RWPE2 (cell line): ENCODE data around the gene SLN.

Source experiments
- ATAC-seq: fragments of 200-7000 bp; cut with Tn5 transposase; 3 replicates; pipeline ENCODE4 v1.9.1; 2021; ENCODE audit warnings: low read depth
- DNase-seq: peaks from one replicate; pipeline ENCODE4 v3.0.0-alpha.2; 2020; ENCODE audit warnings: low spot score
- H3K27ac ChIP-seq: fragments of 450-650 bp; 2 replicates; pipeline ENCODE4 v1.5.1; 2017; ENCODE audit warnings: mild to moderate bottlenecking; ENCODE audit not compliant: poor library complexity, severe bottlenecking
- H3K27me3 ChIP-seq: fragments of 250-450 bp; sonication (Bioruptor Pico); 2 replicates; pipeline ENCODE4 v1.5.1; 2021; ENCODE audit warnings: mild to moderate bottlenecking, moderate library complexity; ENCODE audit not compliant: insufficient read depth, poor library complexity, severe bottlenecking
- H3K36me3 ChIP-seq: fragments of 250-450 bp; sonication (Bioruptor Pico); 2 replicates; pipeline ENCODE4 v1.5.1; 2020; ENCODE audit warnings: low read depth, mild to moderate bottlenecking, moderate library complexity
- H3K4me1 ChIP-seq: fragments of 250-450 bp; sonication (Bioruptor Pico); 2 replicates; pipeline ENCODE4 v1.5.1; 2021; ENCODE audit warnings: mild to moderate bottlenecking, moderate library complexity; ENCODE audit not compliant: insufficient read depth, poor library complexity, severe bottlenecking
- H3K4me3 ChIP-seq: fragments of 250-450 bp; sonication (Bioruptor Pico); 2 replicates; pipeline ENCODE4 v1.5.1; 2021; ENCODE audit warnings: mild to moderate bottlenecking, moderate library complexity; ENCODE audit not compliant: severe bottlenecking
- H3K9me3 ChIP-seq: fragments of 250-450 bp; sonication (Bioruptor Pico); 2 replicates; pipeline ENCODE4 v1.5.1; 2021; ENCODE audit warnings: mild to moderate bottlenecking, moderate library complexity; ENCODE audit not compliant: severe bottlenecking
- CTCF ChIP-seq: fragments of 450-650 bp; IDR thresholded peaks from one replicate; pipeline ENCODE4 v1.5.1; 2017; ENCODE audit warnings: mild to moderate bottlenecking, moderate library complexity; ENCODE audit not compliant: poor library complexity, severe bottlenecking

The SLN gene

GRCh38 chr11:107732689-107733051 lies 20.8 kb upstream of the SLN start:
- ATAC-seq, result no peak
- Histone ChIP-seq H3K27ac (no peak overlapping the region), H3K36me3 (no peaks in the 10 kb centered on the region), H3K4me1 (no peaks in the 10 kb centered on the region), H3K9me3 (no peaks in the 10 kb centered on the region), H3K4me3 (no peak overlapping the region), H3K27me3 (no peaks in the 10 kb centered on the region)
- DNase-seq, result no peak
- TF ChIP-seq CTCF, result no peak

- Histone ChIP-seq H3K36me3 (no peaks in the 10 kb centered on the region), H3K4me1 (no peaks in the 10 kb centered on the region), H3K27ac (no peak overlapping the region), H3K9me3 (no peaks in the 10 kb centered on the region), H3K27me3 (no peaks in the 10 kb centered on the region), H3K4me3 (no peak overlapping the region)
- DNase-seq (no peak), ATAC-seq (no peak)
- TF ChIP-seq CTCF, result no peak
Observed at GRCh38 chr11:107731941-107732688, 20.3 kb upstream of the SLN start.

- peaks cover 9% of the 10 kb centered on the region for H3K4me1 ChIP-seq
- H3K27me3 ChIP-seq, result no peaks in the 10 kb centered on the region
- no peak overlapping the region for H3K27ac ChIP-seq
- no peaks in the 10 kb centered on the region for H3K36me3 ChIP-seq
- ATAC-seq (no peak), DNase-seq (no peak)
- TF ChIP-seq CTCF, result no peak
- no peaks in the 10 kb centered on the region for H3K9me3 ChIP-seq
- H3K4me3 ChIP-seq, result no peak overlapping the region
Observed at GRCh38 chr11:107722662-107723061, 10.8 kb upstream of the SLN start.

- TF ChIP-seq CTCF, result no peak
- Histone ChIP-seq H3K27me3 (no peaks in the 10 kb centered on the region), H3K4me3 (no peak overlapping the region), H3K27ac (no peak overlapping the region), H3K9me3 (no peaks in the 10 kb centered on the region), H3K36me3 (no peaks in the 10 kb centered on the region), H3K4me1 (peaks cover 9% of the 10 kb centered on the region)
- ATAC-seq (no peak), DNase-seq (no peak)
Observed at GRCh38 chr11:107721207-107721606, 9.4 kb upstream of the SLN start.

- no peak for ATAC-seq
- DNase-seq, result no peak
- H3K27me3 ChIP-seq, result no peaks in the 10 kb centered on the region
- no peak overlapping the region for H3K27ac ChIP-seq
- H3K9me3 ChIP-seq, result no peaks in the 10 kb centered on the region
- peaks cover 9% of the 10 kb centered on the region for H3K4me1 ChIP-seq
- no peak overlapping the region for H3K4me3 ChIP-seq
- no peaks in the 10 kb centered on the region for H3K36me3 ChIP-seq
- no peak for TF ChIP-seq CTCF
Observed at GRCh38 chr11:107720303-107720774, 8.5 kb upstream of the SLN start.
